ENCODE data around the gene BRD2.
A peak's percentile ranks its signal among the peaks of the same experiment; 100 is the strongest.

BRD2 gene

DNA sequence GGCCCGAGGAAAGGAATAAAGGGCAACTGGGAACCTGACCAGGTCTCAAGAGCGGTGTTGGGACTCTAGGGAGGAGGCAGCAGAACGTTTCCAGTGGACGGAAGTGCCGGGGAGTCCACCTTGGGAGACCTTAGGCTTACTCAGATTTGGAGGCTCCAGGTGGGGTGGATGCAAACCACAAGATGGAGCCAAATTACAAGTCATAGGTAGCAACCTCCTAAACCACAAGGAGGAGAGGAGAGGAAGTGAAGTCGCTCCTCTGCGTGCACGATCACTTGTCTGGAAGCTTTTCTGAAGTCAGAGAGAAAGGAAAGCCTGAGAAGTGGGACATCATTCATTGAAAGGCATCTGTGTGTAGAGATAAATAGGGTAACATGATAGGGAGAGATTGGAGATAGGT is 31.7 kb downstream of the BRD2 start:
- peaks cover 32% of the 10 kb centered on the region for H3K27me3 ChIP-seq (ENCODE audit: insufficient read depth, low read length, poor library complexity)
- H4K20me1 ChIP-seq (ENCODE audit: insufficient read depth, low read length), result 0 out of 2 replicates have a peak, but pooled peaks cover 3% of the 10 kb centered on the region
- no peak overlapping the region for H3K4me3 ChIP-seq (ENCODE audit: low read depth in 1 of 2, low read length in 2 of 2)
- H3K9me3 ChIP-seq (ENCODE audit: insufficient read depth, low read length, severe bottlenecking), result no peaks in the 10 kb centered on the region
- TF ChIP-seq EZH2 (IDR thresholded peaks at IDR 0.05; ENCODE audit: borderline replicate concordance, low read depth, low read length, severe bottlenecking), result no peak
- TF ChIP-seq, protein P1, sequence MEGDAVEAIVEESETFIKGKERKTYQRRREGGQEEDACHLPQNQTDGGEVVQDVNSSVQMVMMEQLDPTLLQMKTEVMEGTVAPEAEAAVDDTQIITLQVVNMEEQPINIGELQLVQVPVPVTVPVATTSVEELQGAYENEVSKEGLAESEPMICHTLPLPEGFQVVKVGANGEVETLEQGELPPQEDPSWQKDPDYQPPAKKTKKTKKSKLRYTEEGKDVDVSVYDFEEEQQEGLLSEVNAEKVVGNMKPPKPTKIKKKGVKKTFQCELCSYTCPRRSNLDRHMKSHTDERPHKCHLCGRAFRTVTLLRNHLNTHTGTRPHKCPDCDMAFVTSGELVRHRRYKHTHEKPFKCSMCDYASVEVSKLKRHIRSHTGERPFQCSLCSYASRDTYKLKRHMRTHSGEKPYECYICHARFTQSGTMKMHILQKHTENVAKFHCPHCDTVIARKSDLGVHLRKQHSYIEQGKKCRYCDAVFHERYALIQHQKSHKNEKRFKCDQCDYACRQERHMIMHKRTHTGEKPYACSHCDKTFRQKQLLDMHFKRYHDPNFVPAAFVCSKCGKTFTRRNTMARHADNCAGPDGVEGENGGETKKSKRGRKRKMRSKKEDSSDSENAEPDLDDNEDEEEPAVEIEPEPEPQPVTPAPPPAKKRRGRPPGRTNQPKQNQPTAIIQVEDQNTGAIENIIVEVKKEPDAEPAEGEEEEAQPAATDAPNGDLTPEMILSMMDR (IDR thresholded peaks at IDR 0.05; ENCODE audit: borderline replicate concordance, extremely low read depth, low read length, poor library complexity, severe bottlenecking), result peak; percentile 61
- peaks cover 3% of the 10 kb centered on the region; the same call in 1 of the 2 replicates for H3K4me1 ChIP-seq (ENCODE audit: insufficient read depth, low read length)
- H3K79me2 ChIP-seq (ENCODE audit: insufficient read depth, low read length), result no peaks in the 10 kb centered on the region
- no peak overlapping the region for H3K27ac ChIP-seq (ENCODE audit: low read length)
- ATAC-seq (ENCODE audit: insufficient read depth, low read depth) (peak; percentile 83), DNase-seq (peak; percentile 46)
- no peaks in the 10 kb centered on the region for H3K36me3 ChIP-seq (ENCODE audit: insufficient read depth, low read length)
- no peak overlapping the region for H3K4me2 ChIP-seq (ENCODE audit: insufficient read depth, low read length)
- H2AFZ ChIP-seq (ENCODE audit: low read depth, low read length), result no peak overlapping the region
- H3K9ac ChIP-seq (ENCODE audit: low read depth, low read length), result no peak overlapping the region

DNA sequence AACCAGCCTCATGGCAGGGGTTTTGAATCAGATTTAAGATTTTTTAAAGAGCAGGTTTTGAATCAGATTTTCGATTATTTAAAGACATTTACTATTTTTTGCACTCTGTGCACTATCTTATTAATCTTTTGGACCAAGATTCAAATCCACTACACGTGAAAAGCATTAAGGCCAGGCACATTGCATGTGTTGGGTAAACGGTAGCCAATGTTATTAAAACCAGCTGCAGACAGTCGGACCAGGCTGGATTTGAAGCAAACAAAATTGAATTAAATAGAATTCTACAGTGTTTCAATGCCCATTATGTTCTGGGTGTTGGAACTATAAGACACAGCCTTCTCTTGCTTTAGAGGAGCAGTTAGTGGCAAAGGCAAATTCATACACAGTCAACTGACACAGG is 33.3 kb downstream of the BRD2 start:
- Histone ChIP-seq H3K79me2 (ENCODE audit: insufficient read depth, low read length) (no peaks in the 10 kb centered on the region), H3K9me3 (ENCODE audit: insufficient read depth, low read length, severe bottlenecking) (no peaks in the 10 kb centered on the region), H3K4me2 (ENCODE audit: insufficient read depth, low read length) (no peak overlapping the region), H2AFZ (ENCODE audit: low read depth, low read length) (no peak overlapping the region), H3K9ac (ENCODE audit: low read depth, low read length) (no peak overlapping the region), H3K27ac (ENCODE audit: low read length) (no peak overlapping the region), H3K36me3 (ENCODE audit: insufficient read depth, low read length) (no peaks in the 10 kb centered on the region), H3K4me1 (ENCODE audit: insufficient read depth, low read length) (peaks cover 3% of the 10 kb centered on the region; the same call in 1 of the 2 replicates), H3K4me3 (ENCODE audit: low read depth in 1 of 2, low read length in 2 of 2) (no peak overlapping the region), H4K20me1 (ENCODE audit: insufficient read depth, low read length) (0 out of 2 replicates have a peak, but pooled peaks cover 3% of the 10 kb centered on the region), H3K27me3 (ENCODE audit: insufficient read depth, low read length, poor library complexity) (peaks cover 30% of the 10 kb centered on the region)
- TF ChIP-seq, protein P1 (IDR thresholded peaks at IDR 0.05; ENCODE audit: borderline replicate concordance, extremely low read depth, low read length, poor library complexity, severe bottlenecking), result no peak
- no peak for TF ChIP-seq EZH2 (IDR thresholded peaks at IDR 0.05; ENCODE audit: borderline replicate concordance, low read depth, low read length, severe bottlenecking)
- DNase-seq, result no peak
- no peak for ATAC-seq (ENCODE audit: insufficient read depth, low read depth)

DNA sequence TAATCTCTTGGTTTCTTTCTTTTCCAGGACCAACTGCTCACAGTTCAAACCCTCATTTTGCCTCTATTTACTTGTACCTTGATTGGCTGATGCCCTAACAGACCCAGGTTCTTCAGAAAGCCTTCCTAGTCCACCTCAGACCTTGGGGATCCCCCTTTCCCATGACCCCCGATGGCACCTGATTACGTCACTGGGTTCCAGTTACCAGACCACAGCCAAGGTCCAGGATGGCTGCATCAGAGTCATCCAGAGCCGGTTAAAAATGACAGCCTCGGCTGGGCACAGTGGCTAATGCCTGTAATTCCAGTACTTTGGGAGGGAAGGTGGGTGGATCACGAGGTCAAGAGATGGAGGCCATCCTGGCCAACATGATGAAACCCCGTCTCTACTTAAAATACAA is 36.5 kb downstream of the BRD2 start:
- ATAC-seq (ENCODE audit: insufficient read depth, low read depth), result no peak
- H3K79me2 ChIP-seq (ENCODE audit: insufficient read depth, low read length), result no peaks in the 10 kb centered on the region
- no peak for DNase-seq
- H3K27ac ChIP-seq (ENCODE audit: low read length), result no peak overlapping the region
- no peaks in the 10 kb centered on the region for H3K9me3 ChIP-seq (ENCODE audit: insufficient read depth, low read length, severe bottlenecking)
- H3K36me3 ChIP-seq (ENCODE audit: insufficient read depth, low read length), result no peaks in the 10 kb centered on the region
- 0 out of 2 replicates have a peak, but pooled peaks cover 3% of the 10 kb centered on the region for H4K20me1 ChIP-seq (ENCODE audit: insufficient read depth, low read length)
- no peak overlapping the region for H3K4me3 ChIP-seq (ENCODE audit: low read depth in 1 of 2, low read length in 2 of 2)
- no peak overlapping the region for H2AFZ ChIP-seq (ENCODE audit: low read depth, low read length)
- H3K9ac ChIP-seq (ENCODE audit: low read depth, low read length), result no peak overlapping the region
- no peak for TF ChIP-seq EZH2 (IDR thresholded peaks at IDR 0.05; ENCODE audit: borderline replicate concordance, low read depth, low read length, severe bottlenecking)
- TF ChIP-seq, protein P1 (IDR thresholded peaks at IDR 0.05; ENCODE audit: borderline replicate concordance, extremely low read depth, low read length, poor library complexity, severe bottlenecking), result no peak
- H3K4me2 ChIP-seq (ENCODE audit: insufficient read depth, low read length), result no peak overlapping the region
- H3K27me3 ChIP-seq (ENCODE audit: insufficient read depth, low read length, poor library complexity), result peaks cover 44% of the 10 kb centered on the region
- peaks cover 3% of the 10 kb centered on the region; the same call in 1 of the 2 replicates for H3K4me1 ChIP-seq (ENCODE audit: insufficient read depth, low read length)
